ENCODE measurements around the gene DFFA. TPM values are rescaled to one million over a fixed set of nuclear protein-coding genes. Genes with fewer than 3 reads are reported as not detected.
"Not testable (repeated sequence)": the region's sequence is repeated elsewhere in the genome, so short reads cannot be mapped to it uniquely, and the experiment has no call there.

DFFA gene
- total RNA-seq, 2 experiments from 2014 or later = 102 to 103 TPM

DNA sequence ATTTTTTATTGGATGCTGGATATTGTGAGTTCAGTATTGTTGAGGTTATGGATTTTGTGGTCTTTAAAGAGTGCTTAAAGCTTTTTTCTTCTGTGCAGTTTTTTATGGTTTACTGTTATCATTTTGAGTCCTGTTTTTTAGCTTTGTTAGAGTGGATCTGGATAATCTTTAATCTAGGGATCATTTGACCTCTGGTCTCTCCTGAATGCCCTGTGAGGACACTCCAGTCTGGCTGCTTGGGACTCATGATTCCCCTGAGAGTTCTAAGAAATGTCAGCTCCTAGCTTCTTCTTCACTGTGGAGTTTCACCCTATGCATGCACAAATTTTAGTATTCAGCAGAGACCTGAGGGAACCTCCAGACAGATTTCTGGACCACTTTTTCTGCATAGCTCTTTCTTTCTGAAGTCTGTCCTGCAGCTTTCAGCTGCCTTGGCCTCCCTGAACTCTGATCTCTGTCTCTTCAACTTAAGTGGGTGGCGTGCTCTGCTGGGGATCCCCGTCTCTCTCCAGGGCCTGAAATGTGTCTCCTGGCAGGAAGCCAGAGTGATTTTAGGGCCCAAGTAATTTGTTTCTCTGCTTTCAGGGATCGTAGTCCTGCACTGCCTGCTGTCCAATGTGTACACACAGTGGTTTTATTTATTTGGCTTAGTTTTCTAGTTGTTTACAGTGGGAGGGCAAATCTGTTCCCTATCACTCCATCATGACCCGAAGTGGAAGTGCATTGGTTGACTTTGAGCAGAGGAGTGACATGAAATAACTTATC, 17.1 kb upstream of the DFFA start:
- no peak overlapping the region for H3K27ac Mint-ChIP-seq
- peaks cover 13% of the 10 kb centered on the region for H3K4me1 Mint-ChIP-seq
- no peaks in the 10 kb centered on the region for H3K9me3 Mint-ChIP-seq
- peaks cover 6% of the 10 kb centered on the region for H3K36me3 Mint-ChIP-seq
- H3K27me3 Mint-ChIP-seq = no peaks in the 10 kb centered on the region
- DNase-seq = no peak
- no peak overlapping the region for H3K4me3 Mint-ChIP-seq

DNA sequence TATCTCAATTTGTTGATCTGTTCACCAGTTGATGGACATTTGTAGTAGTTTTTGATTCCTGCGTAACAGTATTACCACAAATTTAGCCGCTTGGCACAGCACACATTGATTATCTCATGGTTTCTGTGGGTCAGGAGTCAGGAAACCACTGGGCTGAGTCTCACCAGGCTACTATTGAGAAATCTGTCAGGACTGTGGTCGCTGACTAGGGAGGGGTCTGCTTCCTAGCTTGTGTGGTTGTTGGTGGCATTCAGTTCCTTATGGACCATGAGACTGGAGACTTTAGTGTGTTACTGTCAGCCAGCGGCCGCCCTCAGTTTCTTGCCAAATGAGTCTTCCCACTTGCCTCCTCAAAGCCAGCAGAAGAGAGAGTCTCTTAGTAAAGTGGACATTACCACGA, 12.2 kb upstream of the DFFA start:
- peaks cover 12% of the 10 kb centered on the region for H3K4me1 Mint-ChIP-seq
- no peak for DNase-seq
- no peak overlapping the region for H3K27ac Mint-ChIP-seq
- H3K9me3 Mint-ChIP-seq = no peaks in the 10 kb centered on the region
- no peak overlapping the region for H3K4me3 Mint-ChIP-seq
- no peaks in the 10 kb centered on the region for H3K27me3 Mint-ChIP-seq
- peaks cover 6% of the 10 kb centered on the region for H3K36me3 Mint-ChIP-seq

DNA sequence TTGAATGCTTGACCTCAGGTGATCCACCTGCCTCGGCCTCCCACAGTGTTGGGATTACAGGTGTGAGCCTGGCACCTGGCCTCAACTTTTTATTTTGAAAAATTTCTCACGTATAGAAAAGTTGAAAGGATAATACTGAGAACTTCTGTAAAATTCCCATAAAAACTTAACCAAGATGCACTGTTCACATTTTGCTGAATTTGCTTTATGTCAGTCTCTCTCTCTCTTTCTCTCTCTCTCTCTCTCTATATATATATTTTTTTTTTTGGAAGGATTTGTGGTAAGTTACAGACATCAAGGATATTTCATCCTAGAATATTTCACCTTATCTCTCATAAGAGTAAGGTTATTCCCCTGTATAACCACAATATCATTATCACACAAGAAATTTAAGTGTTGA, 8.3 kb upstream of the DFFA start:
- H3K9me3 Mint-ChIP-seq = no peaks in the 10 kb centered on the region
- peaks cover 24% of the 10 kb centered on the region for H3K4me1 Mint-ChIP-seq
- no peak overlapping the region for H3K27ac Mint-ChIP-seq
- H3K36me3 Mint-ChIP-seq = peaks cover 7% of the 10 kb centered on the region
- no peak overlapping the region for H3K4me3 Mint-ChIP-seq
- H3K27me3 Mint-ChIP-seq = no peaks in the 10 kb centered on the region
- DNase-seq = no peak

DNA sequence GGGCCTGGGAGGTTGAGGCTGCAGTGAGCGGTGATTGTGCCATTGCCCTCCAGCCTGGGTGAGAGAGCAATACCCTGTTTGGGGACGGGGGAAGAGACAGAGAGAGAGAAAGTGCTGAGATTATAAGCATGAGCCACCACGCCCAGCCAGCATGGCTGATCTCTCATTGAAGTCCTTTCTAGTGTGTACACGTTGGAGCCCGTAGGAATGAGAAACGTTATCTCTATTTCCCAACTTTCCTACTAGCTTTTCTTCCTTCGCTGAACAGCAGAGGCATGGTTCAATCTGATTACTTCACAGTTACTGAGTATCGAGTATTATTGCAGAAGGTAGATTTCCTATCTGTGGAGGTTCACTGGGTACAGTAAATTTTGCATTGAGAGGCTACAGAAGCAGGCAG, 7.0 kb upstream of the DFFA start:
- H3K4me1 Mint-ChIP-seq = peaks cover 28% of the 10 kb centered on the region
- H3K9me3 Mint-ChIP-seq = no peaks in the 10 kb centered on the region
- no peak overlapping the region for H3K27ac Mint-ChIP-seq

DNA sequence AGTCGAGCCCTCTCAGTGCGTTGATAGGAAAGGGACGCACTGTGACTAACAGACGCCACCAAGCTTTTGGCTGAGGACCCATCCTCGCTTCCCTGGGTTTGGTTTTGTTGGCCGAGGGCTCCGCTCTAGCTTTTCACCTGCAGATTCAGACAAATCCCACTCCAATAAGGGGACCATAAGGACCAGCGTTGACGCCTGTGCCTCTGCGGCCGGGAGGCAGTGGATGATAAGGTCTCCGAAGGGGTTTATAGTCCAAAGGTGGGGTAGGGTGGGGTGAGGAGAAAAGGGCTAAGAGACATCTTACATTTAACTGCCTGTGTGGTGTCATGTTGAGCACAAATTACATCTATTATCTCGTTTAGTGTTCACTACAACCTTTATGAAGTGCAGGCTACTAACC, 3.2 kb upstream of the DFFA start:
- peak overlapping the region; percentile 94 for H3K4me3 Mint-ChIP-seq
- no peaks in the 10 kb centered on the region for H3K27me3 Mint-ChIP-seq
- H3K4me1 Mint-ChIP-seq = peaks cover 45% of the 10 kb centered on the region
- peaks cover 11% of the 10 kb centered on the region for H3K36me3 Mint-ChIP-seq
- H3K27ac Mint-ChIP-seq = peak overlapping the region; percentile 89
- H3K9me3 Mint-ChIP-seq = no peaks in the 10 kb centered on the region
- no peak for DNase-seq

More for the DNA sequence above, 7.0 kb upstream of the DFFA start:
- H3K4me3 Mint-ChIP-seq = no peak overlapping the region
- peaks cover 4% of the 10 kb centered on the region for H3K36me3 Mint-ChIP-seq
- no peak for DNase-seq
- no peaks in the 10 kb centered on the region for H3K27me3 Mint-ChIP-seq

DNA sequence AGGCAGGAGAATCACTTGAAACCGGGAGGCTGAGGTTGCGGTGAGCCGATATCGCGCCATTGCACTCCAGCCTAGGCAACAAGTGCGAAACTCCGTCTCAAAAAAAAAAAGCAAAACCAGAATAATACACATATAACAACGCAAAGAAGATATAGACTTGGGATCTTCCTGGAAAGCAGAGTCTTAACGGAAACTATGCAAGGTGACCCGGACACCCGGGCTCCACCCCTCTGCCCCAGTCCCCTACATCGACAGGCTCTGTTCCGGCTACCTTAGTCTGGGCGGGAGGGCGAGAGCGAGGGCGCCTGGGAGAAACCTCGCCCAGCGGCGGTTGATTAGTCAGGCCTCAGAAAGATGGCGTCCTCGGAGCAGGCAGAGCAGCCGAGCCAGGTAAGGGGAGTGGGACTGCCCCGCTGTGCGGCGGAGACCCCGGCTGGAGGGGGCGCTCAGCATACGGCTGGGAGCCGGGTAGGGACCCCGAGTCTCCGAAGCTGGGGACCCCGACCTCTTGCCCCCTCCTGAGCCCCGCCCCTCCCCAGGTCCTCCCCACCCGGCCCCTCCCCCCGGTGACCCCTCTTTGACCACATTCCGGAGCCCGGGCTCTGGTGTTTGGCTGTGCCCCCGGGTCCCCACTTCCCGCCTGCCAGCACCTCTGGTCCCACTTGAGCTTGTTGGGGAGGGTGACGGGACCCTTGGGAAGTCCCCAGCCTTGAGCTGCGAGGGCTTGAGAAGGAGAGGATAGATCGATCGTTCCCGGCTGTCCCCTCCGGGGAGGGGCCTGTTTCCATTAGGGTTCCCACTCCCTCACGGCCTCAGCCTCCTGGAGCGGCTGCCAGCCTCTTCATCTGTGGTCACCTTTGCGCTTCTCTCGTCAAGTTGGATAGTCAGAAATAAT, 2.5 kb upstream of the DFFA start, which contains the start of gene PEX14:
Gene PEX14 (plus strand): TSS at position 338 of the 895 bp plus-strand sequence. CDS start 17 bp downstream, at position 355.
- DNase-seq = peak; percentile 90
- Mint-ChIP-seq H3K4me3 (peak within 1 kb of the TSS; percentile 94), H3K27me3 (no peaks in the 10 kb centered on the region), H3K4me1 (peaks cover 45% of the 10 kb centered on the region), H3K27ac (peak within 1 kb of the TSS; percentile 91), H3K36me3 (peaks cover 11% of the 10 kb centered on the region), H3K9me3 (no peaks in the 10 kb centered on the region)

DNA sequence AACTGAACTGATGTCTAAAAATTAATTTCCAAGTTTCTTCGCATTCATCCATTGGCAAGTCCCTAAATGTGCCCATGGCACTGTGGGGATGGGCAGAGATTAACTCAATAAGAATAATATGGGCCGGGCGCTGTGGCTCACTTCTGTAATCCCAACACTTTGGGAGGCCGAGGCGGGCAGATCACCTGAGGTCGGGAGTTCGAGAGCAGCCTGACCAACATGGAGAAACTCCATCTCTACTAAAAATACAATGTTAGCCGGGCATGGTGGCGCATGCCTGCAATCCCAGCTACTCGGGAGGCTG, 1.9 kb upstream of the DFFA start:
- Mint-ChIP-seq H3K4me1 (peaks cover 42% of the 10 kb centered on the region), H3K27ac (peak overlapping the region; percentile 91), H3K4me3 (peak overlapping the region; percentile 87)
- not testable (repeated sequence) for H3K9me3 Mint-ChIP-seq, H3K36me3 Mint-ChIP-seq, DNase-seq, H3K27me3 Mint-ChIP-seq

DNA sequence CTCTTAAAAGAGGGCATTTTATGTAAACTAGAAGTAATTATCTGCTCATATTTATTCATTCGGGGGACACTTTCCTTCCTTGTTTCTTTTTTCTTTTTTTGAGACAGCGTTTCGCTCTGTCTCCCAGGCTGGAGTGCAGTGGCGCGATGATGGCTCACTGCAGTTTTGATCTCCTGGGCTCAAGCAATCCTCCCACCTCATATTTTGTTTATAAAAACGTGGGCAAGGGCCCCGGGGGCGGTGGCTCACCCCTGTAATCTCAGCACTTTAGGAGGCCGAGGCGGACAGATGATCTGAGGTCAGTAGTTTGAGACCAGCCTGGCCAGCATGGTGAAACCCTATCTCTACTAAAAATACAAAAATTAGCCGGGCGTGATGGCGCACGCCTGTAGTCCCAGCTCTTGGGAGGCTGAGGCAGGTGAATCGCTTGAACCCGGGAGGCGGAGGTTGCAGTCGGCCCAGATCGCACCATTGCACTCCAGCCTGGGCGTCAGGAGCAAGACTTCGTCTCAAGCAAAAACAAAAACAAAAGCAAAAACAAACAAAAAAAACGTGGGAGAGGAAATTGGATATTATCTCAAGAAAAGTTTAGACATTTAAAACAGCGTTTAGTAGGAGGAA, 926 bp upstream of the DFFA start:
- H3K27me3 Mint-ChIP-seq = no peaks in the 10 kb centered on the region
- H3K36me3 Mint-ChIP-seq = peaks cover 12% of the 10 kb centered on the region
- H3K4me3 Mint-ChIP-seq = peak overlapping the region; percentile 51
- H3K9me3 Mint-ChIP-seq = no peaks in the 10 kb centered on the region
- H3K4me1 Mint-ChIP-seq = peaks cover 46% of the 10 kb centered on the region
- no peak for DNase-seq
- peak overlapping the region; percentile 97 for H3K27ac Mint-ChIP-seq

DNA sequence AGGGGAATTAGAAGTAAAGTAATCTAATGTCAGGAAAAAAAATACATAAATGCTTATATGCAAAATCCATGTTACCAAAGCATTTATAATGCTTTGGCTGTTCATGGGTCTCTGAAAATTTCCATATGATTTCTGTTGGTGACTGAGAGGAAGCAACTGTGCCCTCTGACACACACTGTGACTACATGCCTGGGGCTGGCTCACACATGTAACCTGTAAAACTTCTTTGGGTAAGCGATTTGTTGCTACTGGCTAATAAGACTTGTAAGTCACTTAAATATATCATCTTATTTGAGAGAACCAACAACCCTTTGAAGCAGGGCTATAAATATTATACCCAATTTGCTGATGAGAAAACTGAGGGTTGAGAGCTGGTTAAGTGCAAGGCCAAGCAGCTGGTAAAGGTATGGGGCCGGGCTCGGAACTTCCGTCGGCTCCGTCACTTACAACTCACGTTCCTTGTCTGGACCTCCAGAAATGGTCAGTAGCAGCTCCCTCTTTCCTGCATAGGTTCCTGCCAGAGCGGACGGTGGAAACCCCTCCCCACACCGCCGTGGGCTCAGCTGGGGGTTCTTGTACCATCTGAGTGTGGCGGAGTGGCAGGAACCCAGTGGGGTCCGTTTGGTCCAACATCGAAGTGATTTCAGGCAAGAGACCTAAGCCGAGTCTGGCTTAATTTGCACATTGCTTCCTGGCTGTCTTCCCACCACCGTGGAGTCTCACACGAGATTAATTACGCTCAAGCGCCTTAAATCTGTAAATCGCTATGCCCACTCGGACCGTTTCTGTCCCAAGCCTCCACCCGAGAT, 714 bp downstream of the DFFA start:
- peaks cover 39% of the 10 kb centered on the region for H3K4me1 Mint-ChIP-seq
- peak overlapping the region; percentile 93 for H3K4me3 Mint-ChIP-seq
- DNase-seq = no peak
- H3K36me3 Mint-ChIP-seq = peaks cover 15% of the 10 kb centered on the region
- peak overlapping the region; percentile 97 for H3K27ac Mint-ChIP-seq
- no peaks in the 10 kb centered on the region for H3K9me3 Mint-ChIP-seq
- H3K27me3 Mint-ChIP-seq = no peaks in the 10 kb centered on the region

DNA sequence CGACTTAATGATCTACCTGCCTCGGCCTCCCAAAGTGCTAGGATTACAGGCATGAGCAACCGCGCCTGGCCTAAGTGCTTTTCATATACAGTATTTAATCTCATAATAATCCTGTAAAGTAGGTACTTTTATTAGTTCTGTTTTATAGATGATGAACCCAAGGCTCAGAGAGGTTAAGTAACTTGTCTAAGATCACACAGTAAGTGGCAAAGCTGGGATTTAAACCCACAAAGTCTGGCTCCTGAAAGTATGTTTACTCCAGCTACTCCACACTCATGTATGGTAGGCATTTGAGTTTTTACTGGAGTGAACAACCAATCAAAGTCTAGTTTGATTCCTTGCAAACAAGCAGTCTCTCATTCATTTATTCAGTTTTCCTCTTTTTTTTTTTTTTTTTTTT, 2.3 kb downstream of the DFFA start:
- peaks cover 13% of the 10 kb centered on the region for H3K36me3 Mint-ChIP-seq
- H3K4me3 Mint-ChIP-seq = no peak overlapping the region
- H3K4me1 Mint-ChIP-seq = peaks cover 27% of the 10 kb centered on the region
- no peaks in the 10 kb centered on the region for H3K9me3 Mint-ChIP-seq
- no peak overlapping the region for H3K27ac Mint-ChIP-seq
- H3K27me3 Mint-ChIP-seq = no peaks in the 10 kb centered on the region
- no peak for DNase-seq

DNA sequence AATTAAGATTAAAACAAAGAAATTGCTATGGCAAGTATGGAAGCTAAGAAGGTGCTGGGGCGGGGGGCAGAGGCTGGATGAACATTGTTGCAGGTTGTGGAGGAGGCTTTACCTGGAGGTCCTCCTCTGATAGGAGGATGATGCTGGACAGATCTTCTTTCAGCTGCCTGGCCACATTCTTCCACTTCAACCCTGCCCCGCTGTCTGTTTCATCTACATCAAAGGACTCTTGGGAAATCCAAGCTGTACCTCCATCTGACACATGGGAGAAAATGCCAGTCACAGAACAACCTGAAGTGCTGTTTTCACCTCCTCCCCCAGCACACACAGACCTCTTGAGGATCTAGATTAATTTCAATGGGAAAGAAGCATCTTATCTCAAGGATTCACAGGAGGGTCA, 5.3 kb downstream of the DFFA start:
- H3K4me1 Mint-ChIP-seq = peaks cover 13% of the 10 kb centered on the region
- no peak for DNase-seq
- no peak overlapping the region for H3K4me3 Mint-ChIP-seq
- no peaks in the 10 kb centered on the region for H3K9me3 Mint-ChIP-seq
- no peak overlapping the region for H3K27ac Mint-ChIP-seq
- no peaks in the 10 kb centered on the region for H3K27me3 Mint-ChIP-seq
- H3K36me3 Mint-ChIP-seq = peaks cover 17% of the 10 kb centered on the region

DNA sequence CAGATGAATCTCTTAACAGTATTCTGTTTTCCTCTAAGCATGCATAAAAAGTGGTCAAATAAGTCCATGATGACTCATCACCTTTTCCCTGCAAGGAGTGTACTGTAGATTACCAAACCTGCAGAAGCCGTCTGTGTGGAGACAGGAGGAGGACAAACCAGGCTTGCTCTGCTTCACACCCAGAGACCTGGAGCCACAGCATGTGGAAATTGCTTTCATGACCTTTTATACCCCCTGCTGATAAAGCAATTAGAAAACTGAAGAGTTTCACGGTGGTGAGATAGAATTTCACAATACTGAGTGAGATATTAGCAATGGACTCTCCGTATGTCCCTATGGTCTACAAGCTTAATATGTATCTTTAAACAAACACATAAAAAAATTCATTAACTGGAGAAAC, 13.1 kb downstream of the DFFA start:
- Mint-ChIP-seq H3K36me3 (peaks cover 26% of the 10 kb centered on the region), H3K27me3 (no peaks in the 10 kb centered on the region), H3K4me3 (no peak overlapping the region), H3K9me3 (no peaks in the 10 kb centered on the region), H3K27ac (no peak overlapping the region), H3K4me1 (peaks cover 5% of the 10 kb centered on the region)
- no peak for DNase-seq

DNA sequence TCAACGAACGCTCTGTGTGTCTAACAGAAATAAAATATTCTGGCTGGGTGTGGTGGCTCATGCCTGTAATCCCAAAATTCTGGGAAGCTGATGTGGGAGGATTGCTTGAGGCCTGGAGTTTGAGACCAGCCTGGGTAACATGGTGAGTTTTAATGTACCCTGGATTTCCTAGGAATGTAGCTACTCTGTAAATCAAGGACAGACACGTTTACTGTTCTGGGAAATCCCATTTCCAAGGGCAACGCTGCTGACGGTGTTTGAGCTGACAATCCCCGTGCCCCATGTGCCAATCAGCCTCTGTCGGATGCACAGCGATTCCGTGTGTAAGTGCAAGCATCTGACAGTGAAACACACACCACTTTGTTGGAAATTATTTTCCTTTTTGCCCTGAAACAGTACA, 14.5 kb downstream of the DFFA start:
- Mint-ChIP-seq H3K9me3 (no peaks in the 10 kb centered on the region), H3K4me3 (no peak overlapping the region), H3K4me1 (peaks cover 5% of the 10 kb centered on the region), H3K27me3 (no peaks in the 10 kb centered on the region), H3K27ac (no peak overlapping the region), H3K36me3 (peaks cover 27% of the 10 kb centered on the region)
- no peak for DNase-seq

DNA sequence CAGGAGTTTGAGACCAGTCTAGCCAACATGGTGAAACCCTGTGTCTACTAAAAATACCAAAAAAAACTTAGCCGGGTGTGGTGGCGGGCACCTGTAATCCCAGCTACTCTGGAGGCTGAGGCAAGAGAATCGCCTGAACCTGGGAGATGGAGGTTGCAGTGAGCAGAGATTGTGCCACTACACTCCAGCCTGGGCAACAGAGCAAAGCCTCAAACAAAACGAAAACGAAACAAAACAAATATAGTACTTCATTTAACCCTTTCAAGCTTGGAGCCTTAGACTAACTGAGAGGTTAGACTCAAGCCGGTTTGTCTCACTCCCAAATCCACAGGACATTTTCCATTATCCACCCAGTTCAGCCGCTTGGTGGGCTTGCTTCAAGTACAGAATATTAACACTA, 14.9 kb downstream of the DFFA start:
- H3K4me3 Mint-ChIP-seq, H3K9me3 Mint-ChIP-seq, H3K4me1 Mint-ChIP-seq, H3K27me3 Mint-ChIP-seq, DNase-seq, H3K27ac Mint-ChIP-seq: not testable (repeated sequence)
- H3K36me3 Mint-ChIP-seq = peaks cover 25% of the 10 kb centered on the region

DNA sequence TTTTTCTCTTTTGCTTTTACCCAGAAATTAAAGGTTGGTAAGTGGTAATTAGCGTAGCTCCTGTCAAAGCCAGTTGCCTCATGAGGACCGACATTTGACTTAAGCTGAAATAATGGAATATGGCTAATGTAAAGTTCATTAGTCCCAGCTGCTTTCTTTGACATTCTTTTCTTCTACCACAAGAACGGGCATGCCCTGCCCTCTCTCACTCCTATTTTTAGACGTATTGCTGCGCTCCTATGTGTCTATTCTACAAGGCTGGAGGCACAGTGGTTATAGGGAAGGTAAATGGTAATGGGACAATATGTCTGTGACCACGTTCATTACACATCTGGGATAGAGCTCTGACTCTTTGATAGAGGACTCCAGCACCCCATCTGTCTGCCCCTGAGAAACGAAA, 15.7 kb downstream of the DFFA start:
- DNase-seq = no peak
- H3K36me3 Mint-ChIP-seq = peaks cover 25% of the 10 kb centered on the region
- H3K4me3 Mint-ChIP-seq = no peak overlapping the region
- H3K27me3 Mint-ChIP-seq = no peaks in the 10 kb centered on the region
- H3K4me1 Mint-ChIP-seq = peaks cover 5% of the 10 kb centered on the region
- H3K9me3 Mint-ChIP-seq = no peaks in the 10 kb centered on the region
- no peak overlapping the region for H3K27ac Mint-ChIP-seq
